GM12878 (cell line): ENCODE results near the gene PPP2R5D. TPM values are rescaled to one million over a fixed set of nuclear protein-coding genes. Genes with fewer than 3 reads are reported as not detected.
A peak's percentile ranks its signal among the peaks of the same experiment; 100 is the strongest.
"Not testable (repeated sequence)": the region's sequence is repeated elsewhere in the genome, so short reads cannot be mapped to it uniquely, and the experiment has no call there.

Source experiments
- ATAC-seq: fragments of 200-7000 bp; cut with Tn5 transposase; 3 replicates; pipeline ENCODE4 v1.9.1; 2020; ENCODE audit warnings: mild to moderate bottlenecking, moderate library complexity
- BruUV-seq: library from RNA; stranded (reverse); fragments of 400-500 nt; replicated peaks from 2 replicates; lab custom pipeline; 2021; lab: Mats Ljungman, UMichigan
- CTCF ChIA-PET: fragments of 300-600 bp; sonication (Branson Sonifier 250); formaldehyde crosslinking; extraction: SDS; loops from one replicate; lab custom pipeline; 2021; ENCODE audit warnings: inconsistent platforms; lab: Yijun Ruan, JAX
- POLR2A ChIA-PET: fragments of 350-600 bp; formaldehyde crosslinking; extraction: SDS; loops from one replicate; lab custom pipeline; 2021; ENCODE audit warnings: inconsistent platforms; lab: Charles Lee
- RAD21 ChIA-PET: fragments of 300-600 bp; sonication (Branson Sonifier 250); formaldehyde crosslinking; loops from one replicate; lab custom pipeline; 2023; ENCODE audit warnings: antibody characterized with exemption; ENCODE audit not compliant: unreplicated experiment; lab: Charles Lee
- SMC1A ChIA-PET: fragments of 300-600 bp; sonication (Branson Sonifier 250); formaldehyde crosslinking; loops from one replicate; lab custom pipeline; 2023; ENCODE audit not compliant: unreplicated experiment, uncharacterized antibody; lab: Charles Lee
- DNase-seq: peaks from one replicate; pipeline ENCODE4 v3.0.0-alpha.2; 2011; ENCODE audit warnings: low read depth, low spot score
- FAIRE-seq: peaks from 3 replicates; lab custom pipeline; 2011; peaks lifted over from hg19 to GRCh38; lab: Jason Lieb, UNC
- H2AFZ ChIP-seq: 2 replicates; pipeline ENCODE4 v1.6.0; 2011; ENCODE audit warnings: low read depth, low read length, control low read depth; ENCODE audit not compliant: control insufficient read depth
- H3K27ac ChIP-seq: 2 replicates; pipeline ENCODE4 v1.5.1; 2011; ENCODE audit warnings: control low read depth; ENCODE audit not compliant: control insufficient read depth, insufficient read depth
- H3K27me3 ChIP-seq, 2 experiments: replicated peaks in 1 of 2; 2 replicates each; pipeline versions ENCODE4 v1.6.0 to v1.6.1; 2011; ENCODE audit warnings: low read length in 1 of 2; ENCODE audit not compliant: control insufficient read depth in 2 of 2, insufficient read depth in 2 of 2
- H3K36me3 ChIP-seq, 2 experiments: 2 replicates each; pipeline ENCODE4 v1.5.1; 2011; ENCODE audit warnings: low read length in 1 of 2; ENCODE audit not compliant: control insufficient read depth in 2 of 2, insufficient read depth in 2 of 2
- H3K4me1 ChIP-seq: 2 replicates; pipeline ENCODE4 v1.6.1; 2011; ENCODE audit warnings: mild to moderate bottlenecking, low read length, moderate library complexity, mixed read lengths; ENCODE audit not compliant: control insufficient read depth, insufficient read depth
- H3K4me2 ChIP-seq: 2 replicates; pipeline ENCODE4 v1.6.0; 2011; ENCODE audit warnings: control low read depth; ENCODE audit not compliant: control insufficient read depth, insufficient read depth
- H3K4me3 ChIP-seq: fragments of 200-600 bp; sonication (generic); 2 replicates; pipeline ENCODE4 v1.5.1; 2016
- H3K79me2 ChIP-seq: 2 replicates; pipeline ENCODE4 v1.6.0; 2011; ENCODE audit warnings: low read length; ENCODE audit not compliant: control insufficient read depth, insufficient read depth
- H3K9ac ChIP-seq: 2 replicates; pipeline ENCODE4 v1.8.0; 2011; ENCODE audit warnings: low read length, control low read depth, mixed read lengths; ENCODE audit not compliant: control insufficient read depth, insufficient read depth
- H3K9me3 ChIP-seq: replicated peaks from 3 replicates; pipeline ENCODE4 v1.5.1; 2011; ENCODE audit warnings: mild to moderate bottlenecking, low read length; ENCODE audit not compliant: control insufficient read depth, insufficient read depth
- H4K20me1 ChIP-seq: 2 replicates; pipeline ENCODE4 v1.6.0; 2011; ENCODE audit not compliant: control insufficient read depth, insufficient read depth
- CREB1 ChIP-seq: IDR thresholded peaks from 2 replicates; pipeline ENCODE4 v1.6.1; 2012; ENCODE audit warnings: low read depth, mild to moderate bottlenecking, inconsistent platforms
- E4F1 ChIP-seq: fragments of 450-650 bp; IDR thresholded peaks from 2 replicates; pipeline ENCODE4 v1.6.1; 2018; ENCODE audit warnings: borderline replicate concordance, mild to moderate bottlenecking; ENCODE audit not compliant: partially characterized antibody
- NFXL1 ChIP-seq: fragments of 450-650 bp; IDR thresholded peaks from 2 replicates; pipeline ENCODE4 v1.6.1; 2017; ENCODE audit warnings: antibody characterized with exemption, mild to moderate bottlenecking, borderline replicate concordance
- POLR2A ChIP-seq: IDR thresholded peaks from 2 replicates; pipeline ENCODE4 v1.6.1; 2011; ENCODE audit warnings: low read depth, mild to moderate bottlenecking, low read length
- TCF3 ChIP-seq: IDR thresholded peaks from 2 replicates; pipeline ENCODE4 v1.6.1; 2012; ENCODE audit warnings: low read depth, mild to moderate bottlenecking, low read length, borderline replicate concordance; ENCODE audit not compliant: insufficient read depth
- ZBED1 ChIP-seq: IDR thresholded peaks from 2 replicates; pipeline ENCODE4 v1.6.1; 2016; ENCODE audit warnings: borderline replicate concordance
- ZBTB33 ChIP-seq: fragments of 450-650 bp; IDR thresholded peaks from 2 replicates; pipeline ENCODE4 v1.6.1; 2017; ENCODE audit warnings: mild to moderate bottlenecking
- WGBS: methylation state at CpG from one replicate; pipeline ENCODE4 v1.1.6; 2016; ENCODE audit warnings: low lambda C conversion rate; ENCODE audit not compliant: insufficient replicate concordance, insufficient coverage; ENCODE audit errors: missing lambda C conversion rate; 5-methylcytosine and 5-hydroxymethylcytosine counted together
- in situ Hi-C: fragments of 300-500 bp; cut with MboI; formaldehyde crosslinking; loops from 9 replicates; pipeline ENCODE4 v1.14.3; 2018; ENCODE audit warnings: mixed read lengths
- intact Hi-C: fragments of 100-400 bp; cut with micrococcal nuclease; formaldehyde crosslinking; loops from one replicate; pipeline ENCODE4 v1.14.2; 2022; ENCODE audit not compliant: unreplicated experiment
- polyA plus RNA-seq, 11 experiments: library from polyadenylated mRNA; depleted of rRNA in 4 of 11; unstranded in 6 of 11; stranded (reverse) in 5 of 11; fragments of >200 nt; fragmentation: Nextera tagmentation in 4 of 11; fragmentation: Illumina TruSeq in 1 of 11; extraction: Ambion mirVana in 4 of 11; extraction: Trizol in 1 of 11; gene quantifications; 1 replicate in 1 of 11; 2 replicates in 10 of 11; pipeline versions ENCODE4 v1.2.1 to v1.2.3, GENCODE V29; 2011 to 2016; ENCODE audit warnings: inconsistent platforms in 2 of 11, missing spikeins in 2 of 11, low read depth in 1 of 11
- total RNA-seq, 4 experiments: library from RNA; depleted of rRNA in 3 of 4; stranded (reverse); fragments of >200 nt in 3 of 4; fragmentation: Illumina TruSeq in 1 of 4; extraction: Trizol in 1 of 4; gene quantifications; 2 replicates each; pipeline versions ENCODE4 v1.2.1 to v1.2.3, GENCODE V29; 2013 to 2021

PPP2R5D gene
- total and polyA plus RNA-seq, 10 of the 15 experiments (the other 5 are each of a cell fraction or from before 2014, with no cell fraction given) = 1.5 to 59.0 (median 32.0) TPM

- POLR2A ChIA-PET = interaction anchor here (0.5 to 1.1 kb wide), 6 partner anchors 10 to 1142 kb away, joined by 3 to 5 read pairs (median 3); no protein-coding TSS in a partner anchor
- RAD21 ChIA-PET = no interaction called here
- no peak overlapping the region for H3K4me3 ChIP-seq
- FAIRE-seq = no peak
- ATAC-seq = no peak
- peaks cover 5% of the 10 kb centered on the region for H3K79me2 ChIP-seq
- no peak overlapping the region for H3K4me2 ChIP-seq
- no peak for DNase-seq
- H4K20me1 ChIP-seq = peaks cover 3% of the 10 kb centered on the region; the same call in 1 of the 2 replicates
- in situ Hi-C loops (no loop called here), intact Hi-C loops (no loop called here)
- SMC1A ChIA-PET = interaction anchor here (0.9 to 1.3 kb wide), 3 partner anchors 11 to 240 kb away, joined by 3 read pairs; partner anchors contain the start of gene CNPY3
- CTCF ChIA-PET = interaction anchor here (1.2 to 1.5 kb wide), 2 partner anchors 39 to 203 kb away, joined by 3 to 4 read pairs; no protein-coding TSS in a partner anchor
- H3K27me3 ChIP-seq = no peaks in the 10 kb centered on the region
- peaks cover 5% of the 10 kb centered on the region for H3K4me1 ChIP-seq
- no peaks in the 10 kb centered on the region for H3K9me3 ChIP-seq
- H2AFZ ChIP-seq = no peak overlapping the region
- H3K9ac ChIP-seq = no peak overlapping the region
- BruUV-seq = no TSS peak
- no peak overlapping the region for H3K27ac ChIP-seq
- WGBS = 82% methylated on average over 6 of the region's 6 CpGs
- peaks cover 34 to 38% of the 10 kb centered on the region in 2 experiments for H3K36me3 ChIP-seq
- TF ChIP-seq ZBTB33 (no peak), ZBED1 (no peak), POLR2A (peak; percentile 51), NFXL1 (no peak), CREB1 (no peak), E4F1 (no peak), TCF3 (no peak)
Measured at GRCh38 chr6:42940493-42941045, 43.8 kb upstream of the PPP2R5D start.

GRCh38 chr6:42941356-42941755, 43.0 kb upstream of the PPP2R5D start:
- DNase-seq, H2AFZ ChIP-seq, CTCF ChIA-PET, H4K20me1 ChIP-seq, ATAC-seq, H3K79me2 ChIP-seq, intact Hi-C loops, H3K9ac ChIP-seq, H3K4me2 ChIP-seq, in situ Hi-C loops, H3K4me1 ChIP-seq, H3K27ac ChIP-seq, BruUV-seq, H3K27me3 ChIP-seq, H3K9me3 ChIP-seq, FAIRE-seq, H3K4me3 ChIP-seq: not testable (repeated sequence)
- ChIA-PET RAD21 (interaction anchor here (0.6 kb wide), 1 partner anchor 501 kb away, joined by 3 read pairs; no protein-coding TSS in a partner anchor), SMC1A (interaction anchor here (0.9 to 1.3 kb wide), 2 partner anchors 12 to 40 kb away, joined by 3 read pairs; partner anchors contain the start of gene CNPY3), POLR2A (interaction anchor here (0.5 kb wide), 1 partner anchor 37 kb away, joined by 4 read pairs; no protein-coding TSS in a partner anchor)
- H3K36me3 ChIP-seq = peaks cover 27 to 33% of the 10 kb centered on the region in 2 experiments
- WGBS = 93% methylated on average over 5 of the region's 5 CpGs
